DOHH2 (cell line): ENCODE results near the gene P2RX6.

Experiments
- H3F3A ChIP-seq: fragments of 200-600 bp; sonication (generic), shearing (Covaris generic); 2 replicates; pipeline ENCODE4 v1.6.0; 2016; ENCODE audit warnings: antibody characterized with exemption, mild to moderate bottlenecking; ENCODE audit not compliant: control insufficient read depth, insufficient read depth
- H3K27ac ChIP-seq: fragments of 200-600 bp; sonication (generic); 2 replicates; pipeline ENCODE4 v1.5.1; 2014; ENCODE audit warnings: low read depth, mild to moderate bottlenecking, low read length, moderate library complexity
- H3K27me3 ChIP-seq: fragments of 200-600 bp; sonication (generic); 2 replicates; pipeline ENCODE4 v1.6.1; 2014; ENCODE audit warnings: mild to moderate bottlenecking, low read length, mixed read lengths; ENCODE audit not compliant: control insufficient read depth
- H3K36me3 ChIP-seq: fragments of 200-600 bp; sonication (generic); 2 replicates; pipeline ENCODE4 v1.6.1; 2014; ENCODE audit warnings: mild to moderate bottlenecking, low read length, moderate library complexity, mixed read lengths; ENCODE audit not compliant: control insufficient read depth
- H3K4me1 ChIP-seq: fragments of 200-600 bp; sonication (generic); 2 replicates; pipeline ENCODE4 v1.6.1; 2014; ENCODE audit warnings: mild to moderate bottlenecking, low read length, mixed read lengths; ENCODE audit not compliant: control insufficient read depth
- H3K4me2 ChIP-seq: fragments of 200-600 bp; sonication (generic); 2 replicates; pipeline ENCODE4 v1.6.0; 2014; ENCODE audit warnings: mild to moderate bottlenecking, low read length, moderate library complexity
- H3K4me3 ChIP-seq: fragments of 200-600 bp; sonication (generic); 2 replicates; pipeline ENCODE4 v1.5.1; 2014; ENCODE audit warnings: mild to moderate bottlenecking, low read length, mixed read lengths
- H3K79me2 ChIP-seq: fragments of 200-600 bp; sonication (generic); 2 replicates; pipeline ENCODE4 v1.6.1; 2014; ENCODE audit warnings: mild to moderate bottlenecking, low read length, mixed read lengths; ENCODE audit not compliant: control insufficient read depth
- H3K9me2 ChIP-seq: fragments of 200-600 bp; sonication (generic); replicated peaks from 2 replicates; pipeline ENCODE4 v1.6.1; 2014; ENCODE audit warnings: mild to moderate bottlenecking, low read length, mixed read lengths; ENCODE audit not compliant: control insufficient read depth
- H3K9me3 ChIP-seq: fragments of 200-600 bp; sonication (generic); 2 replicates; pipeline ENCODE4 v1.6.1; 2014; ENCODE audit warnings: antibody characterized with exemption, low read length, mixed read lengths; ENCODE audit not compliant: control insufficient read depth, insufficient read depth
- H4K20me1 ChIP-seq: fragments of 200-600 bp; sonication (generic); 2 replicates; pipeline ENCODE4 v1.6.0; 2014; ENCODE audit warnings: low read depth, mild to moderate bottlenecking, antibody characterized with exemption, low read length, moderate library complexity; ENCODE audit not compliant: control insufficient read depth, insufficient read depth
- CTCF ChIP-seq: fragments of 200-600 bp; sonication (generic); IDR thresholded peaks from one replicate; pipeline ENCODE4 v1.5.1; 2014; ENCODE audit warnings: antibody characterized with exemption, mild to moderate bottlenecking, low read depth, low read length; ENCODE audit not compliant: poor library complexity, severe bottlenecking
- EZH2phosphoT487 ChIP-seq: fragments of 200-600 bp; sonication (generic); IDR thresholded peaks from 2 replicates; pipeline ENCODE4 v1.6.1; 2017; ENCODE audit warnings: borderline replicate concordance, mild to moderate bottlenecking, antibody characterized with exemption, low read length, moderate library complexity, mixed read lengths

Gene P2RX6

GRCh38 chr22:21028277-21029251, 13.6 kb downstream of the P2RX6 start:
- H3K4me1 ChIP-seq: peaks cover 2% of the 10 kb centered on the region; the same call in 1 of the 2 replicates
- no peaks in the 10 kb centered on the region for H4K20me1 ChIP-seq
- H3K9me2 ChIP-seq: no peaks in the 10 kb centered on the region
- H3K27me3 ChIP-seq: no peaks in the 10 kb centered on the region; the same call in 1 of the 2 replicates
- no peak overlapping the region for H3K4me2 ChIP-seq
- H3K36me3 ChIP-seq: no peaks in the 10 kb centered on the region
- H3K79me2 ChIP-seq: no peaks in the 10 kb centered on the region
- no peak overlapping the region for H3K4me3 ChIP-seq
- no peaks in the 10 kb centered on the region for H3F3A ChIP-seq
- H3K9me3 ChIP-seq: no peaks in the 10 kb centered on the region
- H3K27ac ChIP-seq: no peak overlapping the region
- TF ChIP-seq EZH2phosphoT487 (no peak), CTCF (no peak)

GRCh38 chr22:21029486-21030025, 14.6 kb downstream of the P2RX6 start:
- Histone ChIP-seq H3K4me2 (no peak overlapping the region), H3K9me2 (no peaks in the 10 kb centered on the region), H3K9me3 (no peaks in the 10 kb centered on the region), H3K27me3 (no peaks in the 10 kb centered on the region; the same call in none of the 2 replicates), H3K79me2 (no peaks in the 10 kb centered on the region), H4K20me1 (no peaks in the 10 kb centered on the region), H3K4me3 (no peak overlapping the region), H3F3A (no peaks in the 10 kb centered on the region), H3K36me3 (no peaks in the 10 kb centered on the region), H3K27ac (no peak overlapping the region), H3K4me1 (peaks cover 2% of the 10 kb centered on the region; the same call in 1 of the 2 replicates)
- TF ChIP-seq CTCF (no peak), EZH2phosphoT487 (no peak)

DNA sequence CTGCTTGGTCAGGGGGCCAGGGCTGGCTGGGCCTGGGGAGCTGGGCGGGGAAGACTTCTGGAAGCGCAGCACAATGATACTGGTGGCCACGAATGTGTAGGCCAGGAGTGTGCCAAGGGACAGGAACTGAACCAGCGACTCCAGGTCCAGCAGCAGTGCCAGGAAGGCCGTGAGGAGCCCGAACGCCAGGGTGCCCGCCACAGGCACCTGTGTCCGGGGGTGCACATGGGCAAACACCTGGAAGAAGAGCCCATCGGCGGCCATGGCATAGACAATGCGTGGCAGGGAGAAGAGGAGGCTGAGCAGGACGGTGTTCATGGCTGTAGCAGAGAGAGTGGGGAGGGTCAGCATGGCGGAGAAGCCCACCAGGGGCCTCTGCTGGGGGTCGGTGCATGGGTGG, 15.1 kb downstream of the P2RX6 start:
- H3K36me3 ChIP-seq: no peaks in the 10 kb centered on the region

More for the DNA sequence above, 15.1 kb downstream of the P2RX6 start:
- Histone ChIP-seq H3K27me3 (peaks cover 2% of the 10 kb centered on the region), H3K9me3 (no peaks in the 10 kb centered on the region), H4K20me1 (no peaks in the 10 kb centered on the region), H3K4me1 (peaks cover 2% of the 10 kb centered on the region; the same call in 1 of the 2 replicates), H3K27ac (no peak overlapping the region), H3K9me2 (no peaks in the 10 kb centered on the region), H3F3A (no peaks in the 10 kb centered on the region), H3K4me3 (no peak overlapping the region), H3K79me2 (no peaks in the 10 kb centered on the region), H3K4me2 (no peak overlapping the region)
- no peak for TF ChIP-seq EZH2phosphoT487
- TF ChIP-seq CTCF: no peak
